SU-DHL-6 (cell line): ENCODE data around the gene RORB.

Experiments used
- H2AFZ ChIP-seq: fragments of 200-600 bp; sonication (generic); 2 replicates; pipeline ENCODE4 v1.6.1; 2014; ENCODE audit warnings: low read depth, mild to moderate bottlenecking, moderate library complexity, mixed read lengths, antibody characterized with exemption, low read length; ENCODE audit not compliant: severe bottlenecking
- H3F3A ChIP-seq: fragments of 200-600 bp; shearing (Covaris generic); 2 replicates; pipeline ENCODE4 v1.6.0; 2016; ENCODE audit warnings: antibody characterized with exemption, mild to moderate bottlenecking; ENCODE audit not compliant: insufficient read depth
- H3K27ac ChIP-seq: fragments of 200-600 bp; sonication (generic); 2 replicates; pipeline ENCODE4 v1.5.1; 2016; ENCODE audit warnings: low read depth, mild to moderate bottlenecking, low read length, moderate library complexity, mixed read lengths
- H3K27me3 ChIP-seq: fragments of 200-600 bp; sonication (generic), shearing (Covaris generic); 2 replicates; pipeline ENCODE4 v1.6.0; 2014; ENCODE audit warnings: mild to moderate bottlenecking, low read length
- H3K36me3 ChIP-seq: fragments of 200-600 bp; sonication (generic); 2 replicates; pipeline ENCODE4 v1.6.1; 2014; ENCODE audit warnings: mild to moderate bottlenecking, low read length, mixed read lengths
- H3K4me2 ChIP-seq: fragments of 300-600, 200-600 bp; shearing (Covaris generic), sonication (generic); 2 replicates; pipeline ENCODE4 v1.6.0; 2014; ENCODE audit warnings: low read length, low read depth, mild to moderate bottlenecking; ENCODE audit not compliant: poor library complexity, severe bottlenecking
- H3K4me3 ChIP-seq: fragments of 200-600 bp; sonication (generic); 2 replicates; pipeline ENCODE4 v1.5.1; 2014; ENCODE audit warnings: antibody characterized with exemption, low read length, mild to moderate bottlenecking, mixed read lengths; ENCODE audit not compliant: insufficient read depth, poor library complexity, severe bottlenecking
- H3K79me2 ChIP-seq: fragments of 200-600 bp; sonication (generic); 2 replicates; pipeline ENCODE4 v1.6.1; 2014; ENCODE audit warnings: mild to moderate bottlenecking, low read length, moderate library complexity; ENCODE audit not compliant: insufficient read depth
- H3K9ac ChIP-seq: fragments of 200-600 bp; sonication (generic); 2 replicates; pipeline ENCODE4 v1.7.0; 2014; ENCODE audit warnings: mild to moderate bottlenecking, low read length
- H3K9me2 ChIP-seq: fragments of 200-600 bp; sonication (generic); replicated peaks from 2 replicates; pipeline ENCODE4 v1.6.1; 2014; ENCODE audit warnings: low read length; ENCODE audit not compliant: insufficient read depth
- H3K9me3 ChIP-seq: fragments of 200-600 bp; sonication (generic); 2 replicates; pipeline ENCODE4 v1.6.1; 2014; ENCODE audit warnings: low read length, mixed read lengths; ENCODE audit not compliant: insufficient read depth
- H4K20me1 ChIP-seq: fragments of 200-600 bp; sonication (generic); 2 replicates; pipeline ENCODE4 v1.6.1; 2014; ENCODE audit warnings: low read depth, mild to moderate bottlenecking, antibody characterized with exemption, low read length, moderate library complexity, mixed read lengths
- EZH2phosphoT487 ChIP-seq: fragments of 200-600 bp; sonication (generic), shearing (Covaris generic); conservative IDR thresholded peaks from 2 replicates; pipeline ENCODE4 v1.6.1; 2018; ENCODE audit warnings: mild to moderate bottlenecking, antibody characterized with exemption, low read length, moderate library complexity, mixed read lengths
- TF ChIP-seq, protein P1 (sequence below): fragments of 200-600 bp; sonication (generic); IDR thresholded peaks from one replicate; pipeline ENCODE4 v1.5.1; 2017; ENCODE audit warnings: antibody characterized with exemption, mild to moderate bottlenecking, low read length, moderate library complexity; ENCODE audit not compliant: insufficient read depth, poor library complexity, severe bottlenecking

The RORB gene

DNA sequence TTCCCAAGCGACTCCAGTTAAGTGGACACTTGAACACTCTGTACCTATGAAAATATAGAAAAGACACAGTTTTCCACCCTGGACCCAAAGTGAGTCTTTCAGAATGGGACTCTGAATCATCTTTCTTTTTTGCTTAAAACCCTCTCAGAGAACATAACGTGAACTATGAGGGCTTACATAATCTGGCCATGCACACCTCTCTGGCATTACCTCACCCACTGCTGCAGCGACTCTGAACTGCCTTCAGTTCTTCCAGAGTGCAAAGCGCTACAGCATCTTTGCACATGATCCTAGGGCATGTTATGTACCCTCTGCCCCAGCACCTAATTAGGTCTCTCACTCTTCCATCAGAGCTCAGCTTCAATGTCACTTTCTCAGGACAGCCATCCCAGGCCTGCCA, 186.2 kb downstream of the RORB start:
- no peaks in the 10 kb centered on the region for H3K36me3 ChIP-seq
- no peaks in the 10 kb centered on the region for H4K20me1 ChIP-seq
- H3K9me3 ChIP-seq, result no peaks in the 10 kb centered on the region
- 0 out of 2 replicates have a peak, but pooled peaks cover 3% of the 10 kb centered on the region for H3K27me3 ChIP-seq
- no peak for TF ChIP-seq EZH2phosphoT487
- TF ChIP-seq, protein P1, sequence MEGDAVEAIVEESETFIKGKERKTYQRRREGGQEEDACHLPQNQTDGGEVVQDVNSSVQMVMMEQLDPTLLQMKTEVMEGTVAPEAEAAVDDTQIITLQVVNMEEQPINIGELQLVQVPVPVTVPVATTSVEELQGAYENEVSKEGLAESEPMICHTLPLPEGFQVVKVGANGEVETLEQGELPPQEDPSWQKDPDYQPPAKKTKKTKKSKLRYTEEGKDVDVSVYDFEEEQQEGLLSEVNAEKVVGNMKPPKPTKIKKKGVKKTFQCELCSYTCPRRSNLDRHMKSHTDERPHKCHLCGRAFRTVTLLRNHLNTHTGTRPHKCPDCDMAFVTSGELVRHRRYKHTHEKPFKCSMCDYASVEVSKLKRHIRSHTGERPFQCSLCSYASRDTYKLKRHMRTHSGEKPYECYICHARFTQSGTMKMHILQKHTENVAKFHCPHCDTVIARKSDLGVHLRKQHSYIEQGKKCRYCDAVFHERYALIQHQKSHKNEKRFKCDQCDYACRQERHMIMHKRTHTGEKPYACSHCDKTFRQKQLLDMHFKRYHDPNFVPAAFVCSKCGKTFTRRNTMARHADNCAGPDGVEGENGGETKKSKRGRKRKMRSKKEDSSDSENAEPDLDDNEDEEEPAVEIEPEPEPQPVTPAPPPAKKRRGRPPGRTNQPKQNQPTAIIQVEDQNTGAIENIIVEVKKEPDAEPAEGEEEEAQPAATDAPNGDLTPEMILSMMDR, result no peak
- H3K9me2 ChIP-seq, result no peaks in the 10 kb centered on the region
- H3K9ac ChIP-seq, result no peak overlapping the region
- no peak overlapping the region for H2AFZ ChIP-seq
- H3F3A ChIP-seq, result no peaks in the 10 kb centered on the region
- H3K4me3 ChIP-seq, result no peak overlapping the region
- no peak overlapping the region for H3K27ac ChIP-seq
- no peaks in the 10 kb centered on the region for H3K79me2 ChIP-seq
- H3K4me2 ChIP-seq, result no peak overlapping the region

DNA sequence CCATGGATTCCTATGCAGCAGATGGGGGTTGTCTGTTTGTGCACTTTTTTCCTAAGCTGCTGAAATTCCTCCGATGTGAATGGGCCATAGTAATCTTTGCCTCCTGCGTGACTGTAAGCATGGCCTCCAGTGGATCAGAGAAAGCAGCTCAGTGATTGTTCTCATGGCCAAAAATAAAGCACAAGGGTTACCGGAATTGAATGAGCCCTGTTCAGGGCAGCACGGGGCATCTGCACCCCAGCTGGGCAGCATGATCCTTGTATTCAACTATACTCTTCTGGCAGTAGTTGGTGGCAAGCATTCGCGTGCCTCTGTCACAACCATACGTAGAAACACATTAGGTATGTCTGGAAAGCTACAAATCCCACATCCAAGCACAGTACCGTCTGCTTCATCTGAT, 193.9 kb downstream of the RORB start:
- TF ChIP-seq, protein P1, result no peak
- no peak for TF ChIP-seq EZH2phosphoT487
- Histone ChIP-seq H3K27ac (no peak overlapping the region), H2AFZ (no peak overlapping the region), H4K20me1 (no peaks in the 10 kb centered on the region), H3K79me2 (no peaks in the 10 kb centered on the region), H3K9me3 (no peaks in the 10 kb centered on the region), H3K4me2 (no peak overlapping the region), H3K4me3 (no peak overlapping the region), H3K36me3 (no peaks in the 10 kb centered on the region), H3K9me2 (no peaks in the 10 kb centered on the region), H3K9ac (no peak overlapping the region), H3K27me3 (0 out of 2 replicates have a peak, but pooled peaks cover 3% of the 10 kb centered on the region), H3F3A (no peaks in the 10 kb centered on the region)

DNA sequence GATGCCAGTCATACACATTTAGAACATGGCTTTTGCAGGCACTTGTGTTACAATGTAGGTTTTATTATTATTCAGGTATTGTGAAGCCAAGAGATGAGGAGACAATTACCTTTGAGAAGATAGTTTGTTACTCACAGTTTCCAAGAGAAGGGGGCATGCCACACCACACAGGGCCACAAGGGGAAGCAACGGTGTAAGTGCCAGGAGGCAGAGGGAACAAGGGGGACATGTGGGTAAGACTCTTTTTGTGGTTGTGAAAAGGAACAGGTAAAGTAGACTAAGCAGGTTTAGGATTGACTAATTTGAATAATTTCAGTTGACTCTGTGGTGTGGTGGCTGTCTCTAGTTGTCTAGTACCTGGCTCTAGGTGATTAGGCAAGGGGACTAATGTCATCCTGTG, 199.4 kb downstream of the RORB start:
- Histone ChIP-seq H4K20me1 (no peaks in the 10 kb centered on the region), H3K36me3 (no peaks in the 10 kb centered on the region), H3K27me3 (no peaks in the 10 kb centered on the region), H3K4me3 (no peak overlapping the region), H3K4me2 (no peak overlapping the region), H3K79me2 (no peaks in the 10 kb centered on the region), H3F3A (no peaks in the 10 kb centered on the region), H3K9me3 (no peaks in the 10 kb centered on the region), H2AFZ (no peak overlapping the region), H3K27ac (no peak overlapping the region), H3K9ac (no peak overlapping the region), H3K9me2 (no peaks in the 10 kb centered on the region)
- no peak for TF ChIP-seq EZH2phosphoT487
- TF ChIP-seq, protein P1, result no peak
